Activated CD8-positive, alpha-beta T cell treated with anti-CD3 and anti-CD28 coated beads for 36 hours (primary cell): ENCODE measurements around the gene CMIP. TPM values are rescaled to one million over a fixed set of nuclear protein-coding genes. Genes with fewer than 3 reads are reported as not detected.

Experiments
- ATAC-seq: fragments of 200-7000 bp; cut with Tn5 transposase; one replicate; pipeline ENCODE4 v1.10.0; 2021; ENCODE audit warnings: mild to moderate bottlenecking, moderate library complexity
- CTCF ChIA-PET: fragments of 350-600 bp; sonication (Branson Sonifier 250); formaldehyde crosslinking; loops from one replicate; lab custom pipeline; 2021; ENCODE audit warnings: antibody characterized with exemption; lab: Charles Lee
- POLR2A ChIA-PET: fragments of 350-600 bp; sonication (Branson Sonifier 250); formaldehyde crosslinking; loops from one replicate; lab custom pipeline; 2021; ENCODE audit warnings: antibody characterized with exemption; lab: Charles Lee
- DNase-seq: peaks from one replicate; pipeline ENCODE4 v3.0.0-alpha.2; 2020
- H3K27ac Mint-ChIP-seq: one replicate; pipeline ENCODE4 v1.8.0; 2021; ENCODE audit warnings: mild to moderate bottlenecking, mixed read lengths
- H3K27me3 Mint-ChIP-seq: one replicate; pipeline ENCODE4 v1.8.0; 2021; ENCODE audit warnings: mixed read lengths
- H3K36me3 Mint-ChIP-seq: one replicate; pipeline ENCODE4 v1.8.0; 2021; ENCODE audit warnings: low read depth, mixed read lengths
- H3K4me1 Mint-ChIP-seq: one replicate; pipeline ENCODE4 v1.8.0; 2021; ENCODE audit warnings: low read depth, mixed read lengths
- H3K4me3 Mint-ChIP-seq: one replicate; pipeline ENCODE4 v1.8.0; 2021; ENCODE audit warnings: mild to moderate bottlenecking, moderate library complexity, mixed read lengths
- H3K9me3 Mint-ChIP-seq: one replicate; pipeline ENCODE4 v1.8.0; 2021; ENCODE audit warnings: mixed read lengths
- intact Hi-C: fragments of 100-400 bp; cut with micrococcal nuclease; formaldehyde crosslinking; loops from one replicate; pipeline ENCODE4 v1.10.0; 2022
- total RNA-seq, 2 experiments: library from RNA; stranded (reverse); gene quantifications; one replicate each; pipeline ENCODE4 v1.2.3, GENCODE V29; 2021
- TF ChIP-seq, protein P1 (sequence below): fragments of 200-600 bp; IDR thresholded peaks from one replicate; pipeline ENCODE4 v1.8.0; 2022; ENCODE audit warnings: antibody characterized with exemption, mild to moderate bottlenecking

CMIP gene
- total RNA-seq, 2 experiments from 2014 or later, result 37.6 to 38.5 TPM

DNA sequence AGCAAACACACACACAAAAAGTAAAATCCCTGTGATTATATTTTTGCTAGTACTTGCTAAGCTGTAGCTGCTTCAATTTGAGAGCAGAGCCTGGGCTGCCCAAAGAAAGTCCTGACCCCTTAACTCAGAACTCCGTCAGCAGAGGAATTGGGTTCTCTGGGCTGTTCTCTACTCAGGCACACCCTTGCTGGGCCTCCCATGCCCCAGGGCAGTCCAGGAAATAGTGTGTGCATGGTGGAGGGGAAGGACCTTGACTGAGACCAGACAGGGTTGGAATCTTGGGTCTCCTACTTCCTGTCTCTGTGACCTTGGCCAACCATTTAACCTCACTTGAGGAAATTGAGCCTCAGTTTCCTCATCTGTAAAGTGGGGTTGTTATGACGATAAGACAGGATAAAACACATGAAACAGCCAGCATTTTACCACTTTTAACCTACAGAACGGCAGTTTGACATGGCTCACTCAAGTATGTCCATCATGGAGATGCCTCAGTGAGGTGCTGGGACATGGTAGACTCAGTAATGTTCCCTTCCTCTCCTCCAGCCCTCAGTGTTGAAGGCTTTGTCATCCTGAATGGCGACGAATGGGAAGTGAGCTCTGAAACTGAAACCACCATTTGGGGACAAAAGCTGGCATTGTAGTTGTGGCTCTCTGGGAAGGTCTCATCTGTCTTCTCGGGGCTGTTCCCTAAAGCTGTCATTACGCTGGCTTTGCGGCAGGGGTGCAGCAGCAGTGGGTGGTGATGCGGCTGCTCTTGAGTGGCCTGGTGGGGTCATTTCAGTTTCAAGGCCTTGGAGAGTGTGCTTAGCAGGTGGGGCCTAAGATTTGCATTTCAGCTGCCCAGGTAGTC, 74.9 kb downstream of the CMIP start:
- Mint-ChIP-seq H3K9me3 (no peaks in the 10 kb centered on the region), H3K4me1 (peaks cover 47% of the 10 kb centered on the region), H3K4me3 (no peak overlapping the region), H3K27me3 (no peaks in the 10 kb centered on the region), H3K36me3 (no peaks in the 10 kb centered on the region), H3K27ac (peak overlapping the region; percentile 66)
- intact Hi-C loops, result loop anchor here (5.0 kb wide), 1 partner anchor 72 kb away; no protein-coding TSS in a partner anchor
- DNase-seq (no peak), ATAC-seq (no peak)
- POLR2A ChIA-PET, result no interaction called here
- CTCF ChIA-PET, result no interaction called here
- TF ChIP-seq, protein P1, sequence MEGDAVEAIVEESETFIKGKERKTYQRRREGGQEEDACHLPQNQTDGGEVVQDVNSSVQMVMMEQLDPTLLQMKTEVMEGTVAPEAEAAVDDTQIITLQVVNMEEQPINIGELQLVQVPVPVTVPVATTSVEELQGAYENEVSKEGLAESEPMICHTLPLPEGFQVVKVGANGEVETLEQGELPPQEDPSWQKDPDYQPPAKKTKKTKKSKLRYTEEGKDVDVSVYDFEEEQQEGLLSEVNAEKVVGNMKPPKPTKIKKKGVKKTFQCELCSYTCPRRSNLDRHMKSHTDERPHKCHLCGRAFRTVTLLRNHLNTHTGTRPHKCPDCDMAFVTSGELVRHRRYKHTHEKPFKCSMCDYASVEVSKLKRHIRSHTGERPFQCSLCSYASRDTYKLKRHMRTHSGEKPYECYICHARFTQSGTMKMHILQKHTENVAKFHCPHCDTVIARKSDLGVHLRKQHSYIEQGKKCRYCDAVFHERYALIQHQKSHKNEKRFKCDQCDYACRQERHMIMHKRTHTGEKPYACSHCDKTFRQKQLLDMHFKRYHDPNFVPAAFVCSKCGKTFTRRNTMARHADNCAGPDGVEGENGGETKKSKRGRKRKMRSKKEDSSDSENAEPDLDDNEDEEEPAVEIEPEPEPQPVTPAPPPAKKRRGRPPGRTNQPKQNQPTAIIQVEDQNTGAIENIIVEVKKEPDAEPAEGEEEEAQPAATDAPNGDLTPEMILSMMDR, result no peak

DNA sequence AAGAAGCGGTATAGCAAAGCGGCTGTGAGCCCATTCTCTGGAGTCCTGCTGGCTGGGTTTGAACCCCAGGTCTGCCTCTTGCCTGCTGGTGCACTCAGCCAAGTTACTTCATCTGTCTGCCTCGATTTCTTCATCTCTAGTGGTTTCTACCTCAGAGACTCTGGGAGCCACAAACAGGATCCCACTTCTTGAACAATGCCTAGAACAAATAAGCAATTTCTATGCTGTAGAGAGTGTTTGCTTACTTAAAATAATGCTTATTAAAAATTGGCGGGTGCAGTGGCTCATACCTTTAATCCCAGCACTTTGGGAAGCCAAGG, 75.5 kb downstream of the CMIP start:
- intact Hi-C loops, result loop anchor here (5.0 kb wide), 1 partner anchor 73 kb away; no protein-coding TSS in a partner anchor
- no peak overlapping the region for H3K4me3 Mint-ChIP-seq
- H3K27ac Mint-ChIP-seq, result peak overlapping the region; percentile 66
- TF ChIP-seq, protein P1, result no peak
- ChIA-PET CTCF (no interaction called here), POLR2A (no interaction called here)
- ATAC-seq (no peak), DNase-seq (no peak)
- H3K27me3 Mint-ChIP-seq, result no peaks in the 10 kb centered on the region
- H3K4me1 Mint-ChIP-seq, result peaks cover 47% of the 10 kb centered on the region
- H3K36me3 Mint-ChIP-seq, result no peaks in the 10 kb centered on the region
- no peaks in the 10 kb centered on the region for H3K9me3 Mint-ChIP-seq

- no peak for DNase-seq
- intact Hi-C loops, result loop anchor here (5.0 kb wide), 1 partner anchor 73 kb away; no protein-coding TSS in a partner anchor
- Mint-ChIP-seq H3K4me3 (no peak overlapping the region), H3K27me3 (no peaks in the 10 kb centered on the region), H3K27ac (peak overlapping the region; percentile 58), H3K4me1 (peaks cover 50% of the 10 kb centered on the region), H3K36me3 (no peaks in the 10 kb centered on the region), H3K9me3 (no peaks in the 10 kb centered on the region)
- ChIA-PET CTCF (interaction anchor here (1.7 kb wide), 1 partner anchor 103 kb away, joined by 4 read pairs; no protein-coding TSS in a partner anchor), POLR2A (no interaction called here)
- TF ChIP-seq, protein P1, result no peak
- no peak for ATAC-seq
Measured at GRCh38 chr16:81520560-81521135, 76.0 kb downstream of the CMIP start.

GRCh38 chr16:81521141-81521626, 76.6 kb downstream of the CMIP start:
- H3K36me3 Mint-ChIP-seq, result no peaks in the 10 kb centered on the region
- intact Hi-C loops, result loop anchor here (5.0 kb wide), 1 partner anchor 74 kb away; no protein-coding TSS in a partner anchor
- peak overlapping the region; percentile 58 for H3K27ac Mint-ChIP-seq
- H3K4me3 Mint-ChIP-seq, result no peak overlapping the region
- H3K4me1 Mint-ChIP-seq, result peaks cover 54% of the 10 kb centered on the region
- peak; percentile 93 for DNase-seq
- CTCF ChIA-PET, result interaction anchor here (1.0 to 1.7 kb wide), 2 partner anchors 23 to 102 kb away, joined by 4 read pairs; no protein-coding TSS in a partner anchor
- no peaks in the 10 kb centered on the region for H3K9me3 Mint-ChIP-seq
- TF ChIP-seq, protein P1, result no peak
- POLR2A ChIA-PET, result interaction anchor here (0.7 to 1.1 kb wide), 2 partner anchors 15 to 19 kb away, joined by 3 to 4 read pairs; no protein-coding TSS in a partner anchor
- no peaks in the 10 kb centered on the region for H3K27me3 Mint-ChIP-seq
- peak; percentile 85 for ATAC-seq
